HepG2 (cell line): Measurements from ENCODE around the gene PRKCB. TPM values are rescaled to one million over a fixed set of nuclear protein-coding genes. Genes with fewer than 3 reads are reported as not detected.
A peak's percentile ranks its signal among the peaks of the same experiment; 100 is the strongest.

ENCODE experiments used
- ATAC-seq: fragments of 200-7000 bp; cut with Tn5 transposase; 3 replicates; pipeline ENCODE4 v1.9.1; 2020; ENCODE audit warnings: mild to moderate bottlenecking, moderate library complexity
- BruUV-seq: library from RNA; stranded (reverse); fragments of 400-500 nt; replicated peaks from 2 replicates; lab custom pipeline; 2021; lab: Mats Ljungman, UMichigan
- CTCF ChIA-PET: fragments of 300-600 bp; formaldehyde crosslinking; extraction: SDS; loops from one replicate; lab custom pipeline; 2021; ENCODE audit warnings: low total read pairs, inconsistent platforms, low intra/inter-chr PET ratio; lab: Yijun Ruan, JAX
- POLR2A ChIA-PET: fragments of 350-600 bp; sonication (Branson Sonifier 250); formaldehyde crosslinking; loops from one replicate; lab custom pipeline; 2020; ENCODE audit warnings: antibody characterized with exemption, inconsistent platforms; lab: Yijun Ruan, JAX
- DNase-seq: peaks from one replicate; pipeline ENCODE4 v3.0.0-alpha.2; 2015; ENCODE audit warnings: low spot score
- FAIRE-seq: peaks from 3 replicates; lab custom pipeline; 2011; peaks lifted over from hg19 to GRCh38; lab: Jason Lieb, UNC
- H2AFZ ChIP-seq: one replicate; pipeline ENCODE4 v1.6.1; 2011; ENCODE audit warnings: low read length, inconsistent platforms
- H3K27ac ChIP-seq: fragments of 300-600 bp; 3 replicates; pipeline ENCODE4 v1.8.0; 2011; ENCODE audit warnings: mixed run types, mild to moderate bottlenecking, mixed read lengths, low read length, inconsistent platforms; ENCODE audit not compliant: insufficient read depth; ENCODE audit errors: extremely low read length
- H3K27me3 ChIP-seq, 2 experiments: fragments of 200-600 bp in 1 of 2; 2 replicates in 1 of 2; 3 replicates in 1 of 2; pipeline versions ENCODE4 v1.6.0 to v1.8.0; 2011; ENCODE audit warnings: low read length in 2 of 2, mild to moderate bottlenecking in 2 of 2, moderate library complexity in 2 of 2, inconsistent platforms in 1 of 2; ENCODE audit not compliant: insufficient read depth in 2 of 2, control insufficient read depth in 1 of 2
- H3K36me3 ChIP-seq, 2 experiments: fragments of 200-600 bp in 1 of 2; replicated peaks in 1 of 2; 2 replicates in 1 of 2; 3 replicates in 1 of 2; pipeline versions ENCODE4 v1.5.1 to v1.8.0; 2011; ENCODE audit warnings: low read length in 2 of 2, inconsistent platforms in 1 of 2; ENCODE audit not compliant: insufficient read depth in 2 of 2, control insufficient read depth in 1 of 2
- H3K4me1 ChIP-seq: 2 replicates; pipeline ENCODE4 v1.5.1; 2012; ENCODE audit warnings: low read length, inconsistent platforms; ENCODE audit not compliant: insufficient read depth
- H3K4me2 ChIP-seq: 2 replicates; pipeline ENCODE4 v1.6.0; 2011; ENCODE audit warnings: low read depth, low read length, inconsistent platforms
- H3K4me3 ChIP-seq, 3 experiments: fragments of 200-600 bp in 1 of 3; sonication (generic), shearing (Covaris generic) in 1 of 3; replicated peaks in 1 of 3; 2 replicates each; pipeline ENCODE4 v1.5.1; 2011 to 2016; ENCODE audit warnings: low read length in 3 of 3, inconsistent platforms in 2 of 3, low read depth in 2 of 3, mild to moderate bottlenecking in 2 of 3, control low read depth in 1 of 3, mixed read lengths in 1 of 3; ENCODE audit not compliant: insufficient read depth in 1 of 3
- H3K79me2 ChIP-seq: one replicate; pipeline ENCODE4 v1.6.1; 2011; ENCODE audit warnings: low read length, inconsistent platforms; ENCODE audit not compliant: insufficient read depth
- H3K9ac ChIP-seq: 2 replicates; pipeline ENCODE4 v1.6.0; 2011; ENCODE audit warnings: mild to moderate bottlenecking, low read depth, low read length, inconsistent platforms; ENCODE audit not compliant: insufficient read depth
- H3K9me3 ChIP-seq: 2 replicates; pipeline ENCODE4 v1.5.1; 2012; ENCODE audit warnings: mild to moderate bottlenecking, low read length
- H4K20me1 ChIP-seq: 2 replicates; pipeline ENCODE4 v1.6.0; 2011; ENCODE audit warnings: inconsistent platforms, mild to moderate bottlenecking, low read length, moderate library complexity; ENCODE audit not compliant: insufficient read depth
- ATF5 ChIP-seq: sonication (generic); formaldehyde crosslinking; IDR thresholded peaks from 2 replicates; pipeline ENCODE4 v1.4.0; 2020; ENCODE audit warnings: mild to moderate bottlenecking, low read depth, missing genetic modification reagents
- CBX5 ChIP-seq: sonication (generic); formaldehyde crosslinking; IDR thresholded peaks from 2 replicates; pipeline ENCODE4 v1.4.0; 2020; ENCODE audit warnings: missing genetic modification reagents, borderline replicate concordance
- CHD2 ChIP-seq: IDR thresholded peaks from 2 replicates; pipeline ENCODE4 v1.6.1; 2011; ENCODE audit warnings: low read depth, low read length, improper control_type of control experiment
- FOXO1 ChIP-seq: sonication (generic); formaldehyde crosslinking; IDR thresholded peaks from 2 replicates; pipeline ENCODE4 v1.4.0; 2020; ENCODE audit warnings: missing genetic modification reagents
- HOXA3 ChIP-seq: sonication (generic); formaldehyde crosslinking; IDR thresholded peaks from 2 replicates; pipeline ENCODE4 v1.5.0; 2020; ENCODE audit warnings: missing genetic modification reagents
- NCOR1 ChIP-seq: fragments of 200-600 bp; sonication (generic); IDR thresholded peaks from 2 replicates; pipeline ENCODE4 v1.7.0; 2017; ENCODE audit warnings: antibody characterized with exemption, low read length, borderline replicate concordance
- PHF21A ChIP-seq: sonication (generic); formaldehyde crosslinking; IDR thresholded peaks from 2 replicates; pipeline ENCODE4 v1.5.0; 2020; ENCODE audit warnings: mild to moderate bottlenecking, missing genetic modification reagents
- PRDM10 ChIP-seq: sonication (generic); formaldehyde crosslinking; IDR thresholded peaks from 2 replicates; pipeline ENCODE4 v1.4.0; 2020; ENCODE audit warnings: low read depth, missing genetic modification reagents
- RFX1 ChIP-seq: fragments of 450-650 bp; IDR thresholded peaks from 2 replicates; pipeline ENCODE4 v1.6.1; 2017
- SP4 ChIP-seq: sonication (generic); formaldehyde crosslinking; IDR thresholded peaks from 2 replicates; pipeline ENCODE4 v1.8.1; 2023; ENCODE audit warnings: mild to moderate bottlenecking, missing genetic modification reagents
- ZNF205 ChIP-seq: IDR thresholded peaks from 2 replicates; pipeline ENCODE4 v1.6.1; 2018; ENCODE audit warnings: missing biosample characterization, missing genetic modification reagents
- ZNF282 ChIP-seq: fragments of 450-650 bp; IDR thresholded peaks from 2 replicates; pipeline ENCODE4 v1.6.1; 2018; ENCODE audit not compliant: partially characterized antibody
- ZNF329 ChIP-seq: sonication (generic); formaldehyde crosslinking; IDR thresholded peaks from 2 replicates; pipeline ENCODE4 v1.9.0; 2021; ENCODE audit warnings: low read depth, mild to moderate bottlenecking, missing genetic modification reagents
- ZNF501 ChIP-seq: sonication (generic); formaldehyde crosslinking; IDR thresholded peaks from 2 replicates; pipeline ENCODE4 v1.5.1; 2020; ENCODE audit warnings: mild to moderate bottlenecking, moderate library complexity, missing genetic modification reagents
- ZNF547 ChIP-seq: sonication (generic); formaldehyde crosslinking; IDR thresholded peaks from 2 replicates; pipeline ENCODE4 v1.5.1; 2020; ENCODE audit warnings: mild to moderate bottlenecking, missing genetic modification reagents
- ZNF629 ChIP-seq: sonication (generic); formaldehyde crosslinking; conservative IDR thresholded peaks from 2 replicates; pipeline ENCODE4 v1.5.0; 2020; ENCODE audit warnings: missing genetic modification reagents
- ZNF670 ChIP-seq: sonication (generic); formaldehyde crosslinking; IDR thresholded peaks from 2 replicates; pipeline ENCODE4 v1.8.0; 2022; ENCODE audit warnings: mild to moderate bottlenecking, missing genetic modification reagents, borderline replicate concordance
- ZNF891 ChIP-seq: sonication (generic); formaldehyde crosslinking; IDR thresholded peaks from 2 replicates; pipeline ENCODE4 v1.5.0; 2020; ENCODE audit warnings: mild to moderate bottlenecking, missing genetic modification reagents
- WGBS: methylation state at CpG from one replicate; pipeline ENCODE4 v1.1.6; 2017; ENCODE audit warnings: low lambda C conversion rate; 5-methylcytosine and 5-hydroxymethylcytosine counted together
- in situ Hi-C: cut with HindIII; loops from 2 replicates; pipeline ENCODE4 v1.10.0; 2017; ENCODE audit warnings: low pct_unique_long_range_greater_than_20kb; ENCODE audit not compliant: extremely low pct_ligation_motif_present
- intact Hi-C: fragments of 100-400 bp; cut with micrococcal nuclease; formaldehyde crosslinking; loops from one replicate; pipeline ENCODE4 v1.10.0; 2022; ENCODE audit not compliant: unreplicated experiment
- polyA plus RNA-seq, 8 experiments: library from polyadenylated mRNA; depleted of rRNA in 3 of 8; stranded (reverse) in 7 of 8; unstranded in 1 of 8; fragments of >200 nt; fragmentation: Illumina TruSeq in 4 of 8; extraction: Trizol in 4 of 8; gene quantifications; 2 replicates each; pipeline versions ENCODE4 v1.2.1 to v1.2.3, GENCODE V29; 2011 to 2016; ENCODE audit warnings: low read depth in 4 of 8, missing spikeins in 1 of 8, mixed read lengths in 1 of 8; ENCODE audit not compliant: insufficient read depth in 1 of 8
- total RNA-seq, 5 experiments: library from RNA; depleted of rRNA; stranded (reverse); fragments of >200 nt; fragmentation: Illumina TruSeq; extraction: Trizol; gene quantifications; 2 replicates each; pipeline ENCODE4 v1.2.3, GENCODE V29; 2016; ENCODE audit warnings: low read depth in 1 of 5

Gene PRKCB
- total and polyA plus RNA-seq, 2 of the 13 experiments (the other 11 are each of a cell fraction or from before 2014, with no cell fraction given), result 0.01 TPM; not detected in 1

GRCh38 chr16:23867566-23867965 is 31.8 kb downstream of the PRKCB start:
- no peak overlapping the region for H3K27ac ChIP-seq
- no peaks in the 10 kb centered on the region for H3K79me2 ChIP-seq
- POLR2A ChIA-PET, result no interaction called here
- peaks cover 12% of the 10 kb centered on the region for H3K4me1 ChIP-seq
- FAIRE-seq (no peak), DNase-seq (no peak)
- 3% methylated on average over 2 of the region's 2 CpGs for WGBS
- no peak overlapping the region for H3K4me3 ChIP-seq
- no peak overlapping the region for H2AFZ ChIP-seq
- TF ChIP-seq ZNF629 (CRISPR knock-in tag) (peak; percentile 74), CBX5 (CRISPR knock-in tag) (no peak), ZNF501 (CRISPR knock-in tag) (no peak), HOXA3 (CRISPR knock-in tag) (no peak)
- TF ChIP-seq, all 625 proteins: peak for 1
- no peak overlapping the region for H3K4me2 ChIP-seq
- H3K9ac ChIP-seq, result no peak overlapping the region
- no peaks in the 10 kb centered on the region for H3K9me3 ChIP-seq
- H4K20me1 ChIP-seq, result no peaks in the 10 kb centered on the region
- H3K27me3 ChIP-seq, result peaks cover 0 to 14% of the 10 kb centered on the region in 2 experiments; a peak in 1 of 5 replicates
- intact Hi-C loops, result no loop called here
- H3K36me3 ChIP-seq, result no peaks in the 10 kb centered on the region
- ATAC-seq, result no peak
- in situ Hi-C loops, result no loop called here
- CTCF ChIA-PET, result no interaction called here
- no TSS peak for BruUV-seq

DNA sequence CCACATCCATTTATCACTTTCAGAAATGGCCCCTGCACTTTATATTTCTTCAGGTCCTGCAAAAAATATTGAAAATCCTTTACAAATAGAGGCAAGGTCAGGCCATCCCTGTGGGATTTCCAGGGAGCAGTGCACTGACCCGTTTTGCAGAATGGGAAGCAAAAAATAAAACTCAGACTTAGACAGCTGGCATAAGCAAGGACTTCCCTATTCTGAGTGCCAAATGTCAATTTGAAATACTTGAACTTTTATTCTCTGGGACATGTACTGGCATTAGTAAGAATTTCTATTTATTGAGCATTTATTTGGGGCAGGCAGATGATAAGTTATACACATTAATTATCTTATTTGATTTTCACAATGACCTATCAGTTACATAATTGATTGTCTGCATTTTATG is 32.4 kb downstream of the PRKCB start:
- POLR2A ChIA-PET, result no interaction called here
- Histone ChIP-seq H3K4me2 (no peak overlapping the region), H3K4me1 (peaks cover 12% of the 10 kb centered on the region), H3K27me3 (peaks cover 0 to 13% of the 10 kb centered on the region in 2 experiments; a peak in 1 of 5 replicates), H3K79me2 (no peaks in the 10 kb centered on the region), H3K4me3 (no peak overlapping the region), H4K20me1 (no peaks in the 10 kb centered on the region), H3K36me3 (no peaks in the 10 kb centered on the region), H2AFZ (no peak overlapping the region), H3K9ac (no peak overlapping the region), H3K9me3 (no peaks in the 10 kb centered on the region), H3K27ac (no peak overlapping the region)
- DNase-seq, result no peak
- no TSS peak for BruUV-seq
- CTCF ChIA-PET, result no interaction called here
- no peak for ATAC-seq
- in situ Hi-C loops (no loop called here), intact Hi-C loops (no loop called here)
- FAIRE-seq, result no peak
- WGBS, result 0% methylated on average over 1 of the region's 1 CpG
- TF ChIP-seq ATF5 (CRISPR knock-in tag) (no peak), ZNF205 (CRISPR knock-in tag) (no peak), CHD2 (no peak), ZNF670 (no peak), PRDM10 (no peak), SP4 (CRISPR knock-in tag) (no peak), ZNF891 (CRISPR knock-in tag) (no peak), NCOR1 (no peak), ZNF329 (CRISPR knock-in tag) (no peak), FOXO1 (no peak), PHF21A (CRISPR knock-in tag) (no peak), ZNF547 (no peak), ZNF282 (no peak), RFX1 (no peak)
